Measurements from ENCODE around the gene PRDM16. TPM values are rescaled to one million over a fixed set of nuclear protein-coding genes. Genes with fewer than 3 reads are reported as not detected.

Gene PRDM16
- total RNA-seq, 1 donor from 2014 or later = 5.6 TPM

DNA sequence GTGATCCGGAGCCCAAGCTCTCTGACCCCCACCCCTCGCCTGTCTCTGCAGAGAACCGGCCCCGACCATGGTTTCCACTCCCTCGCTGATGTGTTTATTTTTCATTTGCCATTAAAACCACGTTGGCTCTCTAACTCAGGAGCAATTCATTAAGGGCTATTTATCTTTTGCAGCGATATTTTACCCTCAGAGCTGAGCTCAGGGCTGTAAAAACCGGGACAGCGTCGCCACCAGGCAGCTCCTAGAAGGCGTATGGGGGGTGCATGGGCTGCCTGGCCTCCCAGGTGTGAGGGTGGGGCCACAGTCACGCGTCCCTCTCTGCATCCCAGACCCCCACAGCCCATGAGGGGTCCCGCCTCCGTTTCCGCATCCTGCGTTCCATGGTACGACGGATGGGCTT, 71.4 kb downstream of the PRDM16 start:
- no peak for DNase-seq (ENCODE audit: low read depth)
- Histone ChIP-seq H3K4me3 (ENCODE audit: low read depth, low read length) (no peak overlapping the region), H3K27me3 (ENCODE audit: control insufficient read depth, insufficient read depth, low read length) (peaks cover 33% of the 10 kb centered on the region), H3K36me3 (ENCODE audit: control insufficient read depth, insufficient read depth, low read length) (no peaks in the 10 kb centered on the region)
- TF ChIP-seq, protein P1, sequence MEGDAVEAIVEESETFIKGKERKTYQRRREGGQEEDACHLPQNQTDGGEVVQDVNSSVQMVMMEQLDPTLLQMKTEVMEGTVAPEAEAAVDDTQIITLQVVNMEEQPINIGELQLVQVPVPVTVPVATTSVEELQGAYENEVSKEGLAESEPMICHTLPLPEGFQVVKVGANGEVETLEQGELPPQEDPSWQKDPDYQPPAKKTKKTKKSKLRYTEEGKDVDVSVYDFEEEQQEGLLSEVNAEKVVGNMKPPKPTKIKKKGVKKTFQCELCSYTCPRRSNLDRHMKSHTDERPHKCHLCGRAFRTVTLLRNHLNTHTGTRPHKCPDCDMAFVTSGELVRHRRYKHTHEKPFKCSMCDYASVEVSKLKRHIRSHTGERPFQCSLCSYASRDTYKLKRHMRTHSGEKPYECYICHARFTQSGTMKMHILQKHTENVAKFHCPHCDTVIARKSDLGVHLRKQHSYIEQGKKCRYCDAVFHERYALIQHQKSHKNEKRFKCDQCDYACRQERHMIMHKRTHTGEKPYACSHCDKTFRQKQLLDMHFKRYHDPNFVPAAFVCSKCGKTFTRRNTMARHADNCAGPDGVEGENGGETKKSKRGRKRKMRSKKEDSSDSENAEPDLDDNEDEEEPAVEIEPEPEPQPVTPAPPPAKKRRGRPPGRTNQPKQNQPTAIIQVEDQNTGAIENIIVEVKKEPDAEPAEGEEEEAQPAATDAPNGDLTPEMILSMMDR (IDR thresholded peaks at IDR 0.05; ENCODE audit: insufficient read depth, low read length, poor library complexity, severe bottlenecking) = no peak

DNA sequence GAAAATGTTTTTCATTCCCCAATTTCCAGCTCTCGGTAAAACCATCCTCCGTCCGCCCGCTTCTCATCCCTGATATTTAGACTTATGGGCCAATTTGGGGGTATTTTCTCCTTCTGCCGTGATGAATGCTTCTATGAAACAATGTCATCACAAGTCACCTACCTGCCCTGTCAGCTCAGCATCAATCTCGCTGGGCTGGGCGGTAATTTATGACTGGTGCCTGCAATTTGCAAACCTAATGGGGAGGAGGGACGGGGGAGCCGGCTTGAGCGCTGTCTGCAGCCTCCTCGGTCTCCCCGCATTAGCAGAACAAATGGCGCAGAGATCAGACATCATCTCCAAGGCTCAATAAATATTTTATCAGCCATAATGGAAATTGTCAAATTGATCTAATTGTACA, 72.1 kb downstream of the PRDM16 start:
- TF ChIP-seq, protein P1 (IDR thresholded peaks at IDR 0.05; ENCODE audit: insufficient read depth, low read length, poor library complexity, severe bottlenecking) = no peak
- Histone ChIP-seq H3K27me3 (ENCODE audit: control insufficient read depth, insufficient read depth, low read length) (peaks cover 30% of the 10 kb centered on the region), H3K4me3 (ENCODE audit: low read depth, low read length) (no peak overlapping the region), H3K36me3 (ENCODE audit: control insufficient read depth, insufficient read depth, low read length) (no peaks in the 10 kb centered on the region)
- no peak for DNase-seq (ENCODE audit: low read depth)

DNA sequence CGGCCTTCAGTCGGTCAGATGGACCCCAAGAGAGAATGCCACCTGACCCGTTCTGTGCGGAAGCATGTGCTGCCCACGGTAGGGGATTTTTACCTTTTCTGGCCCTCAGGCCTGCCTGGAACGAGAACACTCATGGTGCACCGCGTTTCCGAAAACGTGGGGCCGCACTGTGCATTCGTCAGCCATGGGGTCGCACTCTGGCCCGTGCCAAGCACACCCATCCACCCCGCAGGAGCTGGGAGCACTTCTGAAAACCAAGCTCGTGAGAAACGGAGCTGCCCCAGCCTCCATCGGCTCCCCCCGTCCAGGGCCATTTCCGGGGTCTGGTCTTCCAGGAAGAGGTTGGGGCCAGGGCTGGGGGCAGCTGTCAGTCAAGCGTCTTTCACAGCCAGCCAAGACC, 72.8 kb downstream of the PRDM16 start:
- no peak for DNase-seq (ENCODE audit: low read depth)
- no peaks in the 10 kb centered on the region for H3K36me3 ChIP-seq (ENCODE audit: control insufficient read depth, insufficient read depth, low read length)
- TF ChIP-seq, protein P1 (IDR thresholded peaks at IDR 0.05; ENCODE audit: insufficient read depth, low read length, poor library complexity, severe bottlenecking) = no peak
- H3K27me3 ChIP-seq (ENCODE audit: control insufficient read depth, insufficient read depth, low read length) = peaks cover 30% of the 10 kb centered on the region
- no peak overlapping the region for H3K4me3 ChIP-seq (ENCODE audit: low read depth, low read length)

DNA sequence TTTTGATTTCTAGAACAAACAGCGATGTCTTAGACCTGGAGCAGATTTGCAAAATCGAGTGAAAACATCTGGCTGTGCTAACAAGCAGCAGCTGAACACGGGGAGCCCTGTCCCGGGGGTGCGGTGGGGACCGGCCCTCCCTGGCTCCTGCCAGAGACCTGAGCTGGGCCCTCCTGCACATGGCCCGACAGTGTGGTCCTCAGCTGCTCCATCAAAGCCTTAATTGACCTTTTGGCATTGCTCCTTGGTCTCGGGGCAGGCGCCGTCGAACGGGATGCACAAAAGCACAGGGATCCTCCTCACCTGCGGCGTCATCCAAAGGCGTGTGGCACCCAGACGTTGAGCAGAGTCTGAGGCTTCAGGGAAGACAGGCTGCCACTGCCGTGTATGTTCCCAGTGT, 73.2 kb downstream of the PRDM16 start:
- Histone ChIP-seq H3K4me3 (ENCODE audit: low read depth, low read length) (no peak overlapping the region), H3K36me3 (ENCODE audit: control insufficient read depth, insufficient read depth, low read length) (no peaks in the 10 kb centered on the region), H3K27me3 (ENCODE audit: control insufficient read depth, insufficient read depth, low read length) (peaks cover 27% of the 10 kb centered on the region)
- TF ChIP-seq, protein P1 (IDR thresholded peaks at IDR 0.05; ENCODE audit: insufficient read depth, low read length, poor library complexity, severe bottlenecking) = no peak
- no peak for DNase-seq (ENCODE audit: low read depth)

DNA sequence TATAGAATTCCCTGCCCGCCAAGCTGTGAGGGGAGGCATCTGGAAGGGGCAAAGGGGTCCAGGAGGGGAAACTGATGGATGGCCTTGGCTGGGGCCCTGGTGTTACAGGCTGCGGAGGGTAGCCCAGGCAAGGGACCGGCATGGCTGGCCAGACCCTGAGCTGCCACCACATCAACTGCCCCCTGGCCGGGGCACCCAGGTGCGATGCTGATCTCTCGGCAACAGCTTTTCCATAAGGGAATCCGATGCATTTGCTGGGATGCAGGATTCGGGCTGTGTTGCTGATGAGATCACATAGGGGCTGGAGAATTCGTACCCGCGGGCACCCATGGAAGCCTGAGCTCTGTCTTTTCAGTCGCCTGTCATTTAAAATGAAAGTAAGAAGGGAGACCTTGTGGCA, 73.7 kb downstream of the PRDM16 start:
- Histone ChIP-seq H3K36me3 (ENCODE audit: control insufficient read depth, insufficient read depth, low read length) (no peaks in the 10 kb centered on the region), H3K27me3 (ENCODE audit: control insufficient read depth, insufficient read depth, low read length) (peaks cover 23% of the 10 kb centered on the region), H3K4me3 (ENCODE audit: low read depth, low read length) (no peak overlapping the region)
- TF ChIP-seq, protein P1 (IDR thresholded peaks at IDR 0.05; ENCODE audit: insufficient read depth, low read length, poor library complexity, severe bottlenecking) = no peak
- no peak for DNase-seq (ENCODE audit: low read depth)

DNA sequence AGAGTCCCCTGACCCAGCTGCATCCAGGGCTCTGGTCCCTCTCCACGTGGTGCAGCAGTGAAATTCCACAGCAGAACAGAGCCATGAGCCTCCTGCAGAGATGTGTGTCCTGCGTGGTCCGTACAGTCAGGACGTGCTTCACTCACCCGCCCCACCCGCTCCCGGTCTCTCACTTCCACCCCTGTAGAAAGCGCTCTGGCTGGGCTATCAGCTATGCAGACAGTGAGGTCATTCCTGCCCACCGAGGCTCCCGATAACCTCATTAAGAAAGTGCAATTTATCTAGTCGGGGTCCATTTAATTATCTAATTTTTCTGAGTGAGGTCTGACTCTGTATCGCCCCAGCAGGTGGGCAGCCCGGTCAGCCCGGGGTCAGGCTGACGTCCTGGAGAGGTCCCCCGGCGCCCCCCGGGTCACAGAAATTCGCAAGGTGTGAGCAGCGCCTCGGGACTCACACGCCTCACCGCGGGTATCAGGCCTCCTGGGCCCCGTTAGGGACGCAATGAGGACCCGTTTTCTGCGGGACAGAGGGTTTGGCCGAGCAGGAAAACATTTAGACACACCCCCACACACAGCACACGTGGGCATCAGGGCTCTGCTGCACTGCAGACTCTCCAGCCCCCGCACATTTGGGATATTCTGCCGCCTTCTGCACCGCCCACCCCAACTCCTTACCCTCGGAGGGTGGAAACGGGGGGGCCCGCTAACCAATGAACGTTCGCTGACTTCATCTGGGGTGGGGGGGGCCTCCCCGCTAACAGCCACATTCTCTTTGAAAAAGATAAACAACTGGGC, 76.7 kb downstream of the PRDM16 start:
- Histone ChIP-seq H3K4me3 (ENCODE audit: low read depth, low read length) (no peak overlapping the region), H3K27me3 (ENCODE audit: control insufficient read depth, insufficient read depth, low read length) (peaks cover 5% of the 10 kb centered on the region), H3K36me3 (ENCODE audit: control insufficient read depth, insufficient read depth, low read length) (no peaks in the 10 kb centered on the region)
- TF ChIP-seq, protein P1 (IDR thresholded peaks at IDR 0.05; ENCODE audit: insufficient read depth, low read length, poor library complexity, severe bottlenecking) = no peak
- DNase-seq (ENCODE audit: low read depth) = no peak

Measured in kidney epithelial cell (primary cell).